Right cardiac atrium (tissue), 5 donors: ENCODE measurements around the gene NAAA. TPM values are rescaled to one million over a fixed set of nuclear protein-coding genes. Genes with fewer than 3 reads are reported as not detected.
"Not testable (repeated sequence)": the region's sequence is repeated elsewhere in the genome, so short reads cannot be mapped to it uniquely, and the experiment has no call there.

Experiments
- ATAC-seq, 2 donors: fragments of 200-7000 bp; cut with Tn5 transposase; one replicate each; pipeline versions ENCODE4 v1.8.0 to v1.9.1; 2020; ENCODE audit warnings: moderate library complexity in 2 of 2, mild to moderate bottlenecking in 1 of 2
- DNase-seq, 3 donors: peaks; one replicate each; pipeline ENCODE4 v3.0.0-alpha.2; 2020
- H3K27ac ChIP-seq: one replicate; pipeline ENCODE4 v1.5.1; 2013; ENCODE audit warnings: mild to moderate bottlenecking, low read length, control low read depth, moderate library complexity
- H3K27me3 ChIP-seq: one replicate; pipeline ENCODE4 v1.6.1; 2013; ENCODE audit not compliant: control insufficient read depth, insufficient read depth
- H3K4me1 ChIP-seq: one replicate; pipeline ENCODE4 v1.6.1; 2013; ENCODE audit warnings: low read length; ENCODE audit not compliant: control insufficient read depth, insufficient read depth
- H3K4me3 ChIP-seq: one replicate; pipeline ENCODE4 v1.5.1; 2013; ENCODE audit warnings: low read length, control low read depth
- H3K9me3 ChIP-seq: one replicate; pipeline ENCODE4 v1.6.1; 2013; ENCODE audit warnings: low read length; ENCODE audit not compliant: control insufficient read depth
- WGBS: extraction: QIAGEN DNeasy Blood & Tissue Kit; methylation state at CpG from one replicate; pipeline ENCODE4 v1.1.7; 2013; 5-methylcytosine and 5-hydroxymethylcytosine counted together
- intact Hi-C, 4 donors: fragments of 100-400 bp; cut with DNase I; formaldehyde crosslinking; loops; one replicate each; pipeline versions ENCODE4 v1.11.0 to v1.14.0; 2022 to 2023
- long read RNA-seq, 4 donors: library from polyadenylated mRNA; unstranded; transcript quantifications; one replicate each; pipeline ENCODE4 v2.0.0, GENCODE V29; 2020 to 2021
- polyA plus RNA-seq: library from polyadenylated mRNA; stranded (reverse); fragments of 200-250 nt; gene quantifications from one replicate; pipeline ENCODE4 v1.2.3, GENCODE V29; 2013
- total RNA-seq, 4 donors: library from RNA; stranded (reverse); fragmentation: NEBNext Ultra II Directional; extraction: Animal tissue kit (Norgen Biotek cat#: 25700); gene quantifications; one replicate each; pipeline ENCODE4 v1.2.1, GENCODE V29; 2021
- donor health status: healthy with polysubstance abuse.
- donor health status: DM: no; HTN: yes; CAD: no.
- donor health status: DM: no; HTN: no; CAD: no.
- donor health status: DM: no; HTN: yes; CAD: no; lungs with severe emphysema.
- donor health status: DM: yes; HTN: yes; CAD: no.

NAAA gene
- 10 to 100 TPM; 15.3 to 18.4 (median 16.4) TPM for total RNA-seq
- polyA plus RNA-seq, result 12.7 TPM
- long read RNA-seq, donor 1, transcript NAAA-201 (11 exons, 1,900 nt), result major isoform, 10 of 34 reads
- long read RNA-seq, donor 1, partial matches to known transcripts, result 1 of 34 reads
- long read RNA-seq, donor 1, other reads (novel, unspliced or antisense), result 18 of 34 reads
- long read RNA-seq, donor 2, partial matches to known transcripts, result 0 of 13 reads
- long read RNA-seq, donor 2, other reads (novel, unspliced or antisense), result 7 of 13 reads
- long read RNA-seq, donor 3, transcript NAAA-201 (11 exons, 1,900 nt), result major isoform, 26 of 79 reads
- long read RNA-seq, donor 3, transcript NAAA-206 (9 exons, 1,300 nt), result minor isoform, 5 of 79 reads
- long read RNA-seq, donor 3, partial matches to known transcripts, result 4 of 79 reads
- long read RNA-seq, donor 3, other reads (novel, unspliced or antisense), result 39 of 79 reads
- long read RNA-seq, donor 4, partial matches to known transcripts, result 0 of 7 reads
- long read RNA-seq, donor 4, other reads (novel, unspliced or antisense), result 5 of 7 reads

DNA sequence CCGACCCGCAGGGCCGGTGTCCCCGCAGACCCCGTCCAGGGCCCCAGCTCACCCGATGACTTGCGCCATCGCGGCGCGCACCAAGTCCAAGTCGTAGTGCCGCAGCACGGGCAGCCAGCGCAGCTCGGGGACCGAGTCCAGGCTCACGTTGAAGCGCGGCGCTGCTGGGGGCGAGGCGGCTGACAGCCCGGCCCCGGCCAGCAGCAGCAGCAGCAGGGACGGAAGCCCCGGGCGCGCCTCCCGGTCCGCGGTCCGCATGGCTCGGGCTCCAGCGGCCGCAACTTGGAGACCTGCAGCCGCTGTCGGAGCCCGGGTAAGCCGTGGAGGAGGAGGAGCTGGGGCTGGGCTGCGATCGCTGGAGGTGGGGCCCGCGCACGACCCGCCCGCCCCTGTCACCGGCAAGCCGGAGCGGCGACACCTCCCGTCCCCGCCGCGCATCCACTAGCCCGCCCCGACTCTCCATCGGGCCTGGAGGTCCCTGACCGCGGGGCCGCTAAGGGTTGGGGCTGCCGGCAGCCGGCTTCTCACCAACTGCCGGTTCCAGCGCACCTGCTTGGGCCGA, at the start of gene NAAA:
NAAA (minus strand) TSS at position 322 of the 562 bp plus-strand sequence; CDS start at position 258, 64 bp downstream.
- intact Hi-C loops, result no loop called here
- whole genome bisulfite sequencing, result under 1% methylated on average over 66 of the region's 66 CpGs
- H3K4me1 ChIP-seq, result no peaks in the 10 kb centered on the region
- ATAC-seq (peak; percentile 94 to 96), DNase-seq (peak; percentile 75 to 92 (median 90))
- no peaks in the 10 kb centered on the region for H3K27me3 ChIP-seq
- peak within 1 kb of the TSS; percentile 14 for H3K27ac ChIP-seq
- no peaks in the 10 kb centered on the region for H3K9me3 ChIP-seq
- H3K4me3 ChIP-seq, result peak within 1 kb of the TSS; percentile 77

GRCh38 chr4:75989846-75990528, 49.2 kb upstream of the NAAA start:
- H3K4me3 ChIP-seq, result peak overlapping the region; percentile 88
- intact Hi-C loops, result no loop called here
- no peak overlapping the region for H3K27ac ChIP-seq
- WGBS, result 1% methylated on average over 20 of the region's 20 CpGs
- no peaks in the 10 kb centered on the region for H3K9me3 ChIP-seq
- peak in 1 of 2 donors; percentile 15 for ATAC-seq
- H3K27me3 ChIP-seq, result no peaks in the 10 kb centered on the region
- no peaks in the 10 kb centered on the region for H3K4me1 ChIP-seq
- DNase-seq, result no peak

DNA sequence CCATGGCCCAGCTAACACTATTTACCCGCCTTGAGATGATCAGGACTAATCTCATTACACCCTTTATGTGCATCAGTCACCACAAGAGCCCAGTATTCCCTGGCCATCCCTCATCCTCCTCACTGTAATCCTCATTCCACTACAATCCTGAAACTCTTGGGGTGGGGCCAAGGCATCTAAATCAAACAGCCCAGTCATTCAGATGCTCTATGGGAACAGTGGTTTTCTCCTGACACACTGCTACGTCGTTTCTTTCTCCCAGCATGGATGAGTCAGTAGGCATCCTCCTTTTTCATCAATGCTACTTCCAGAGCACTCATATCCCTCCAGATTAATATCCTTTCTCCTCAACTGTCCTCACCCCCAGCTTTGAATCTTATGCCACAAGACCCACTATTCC, 44.3 kb upstream of the NAAA start:
- H3K27ac ChIP-seq, result no peak overlapping the region
- no peak for DNase-seq
- no peak overlapping the region for H3K4me3 ChIP-seq
- no peaks in the 10 kb centered on the region for H3K4me1 ChIP-seq
- no peaks in the 10 kb centered on the region for H3K9me3 ChIP-seq
- no peaks in the 10 kb centered on the region for H3K27me3 ChIP-seq
- intact Hi-C loops, result no loop called here
- no peak for ATAC-seq
- WGBS, result 84% methylated on average over 3 of the region's 3 CpGs

DNA sequence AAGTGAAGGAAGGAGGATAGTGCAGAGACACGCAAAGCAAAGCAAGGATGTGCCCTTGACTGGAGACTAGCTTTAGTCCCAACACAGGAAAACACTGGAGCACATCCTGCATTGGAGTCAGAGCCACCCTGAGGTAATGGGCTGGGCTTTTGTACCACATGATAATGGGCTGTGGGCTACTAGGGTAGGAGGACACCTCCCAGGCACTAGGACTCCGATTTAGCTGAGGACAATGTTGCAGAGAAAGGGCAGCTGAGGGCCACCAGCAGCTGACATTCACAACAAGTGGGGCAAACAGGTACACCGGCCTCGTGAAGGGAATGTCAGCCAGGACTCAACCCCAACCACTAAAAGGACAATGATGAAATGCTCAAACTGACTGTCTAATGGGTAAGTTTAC, 39.8 kb upstream of the NAAA start:
- no peak overlapping the region for H3K4me3 ChIP-seq
- intact Hi-C loops, result no loop called here
- WGBS, result 78% methylated on average over 4 of the region's 4 CpGs

GRCh38 chr4:75976177-75976576, 35.4 kb upstream of the NAAA start:
- intact Hi-C loops, result loop anchor here in 1 of 4 donors (10.0 kb wide), 1 partner anchor 181 kb away; no protein-coding TSS in a partner anchor

More for the DNA sequence above, 39.8 kb upstream of the NAAA start:
- DNase-seq (no peak), ATAC-seq (no peak)
- H3K27ac ChIP-seq, result no peak overlapping the region
- no peaks in the 10 kb centered on the region for H3K4me1 ChIP-seq
- H3K27me3 ChIP-seq, result no peaks in the 10 kb centered on the region
- H3K9me3 ChIP-seq, result no peaks in the 10 kb centered on the region

DNA sequence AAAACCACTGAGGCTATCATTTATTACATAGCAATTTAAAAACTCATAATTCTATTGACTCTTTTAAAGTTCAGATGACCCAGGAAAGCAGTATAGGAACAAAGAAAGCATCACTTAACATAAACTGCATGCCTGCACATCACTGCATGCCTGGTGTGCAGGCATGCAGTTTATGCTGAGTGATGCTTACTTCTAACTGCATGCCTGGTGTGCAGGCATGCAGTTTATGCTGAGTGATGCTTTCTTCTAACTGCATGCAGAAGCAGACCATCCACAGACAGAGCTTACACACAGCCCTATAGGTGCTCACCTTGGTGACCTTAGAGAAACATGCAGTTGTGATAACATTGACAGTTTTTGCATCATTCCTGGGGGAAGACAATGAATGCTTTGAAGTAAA, 33.0 kb upstream of the NAAA start:
- H3K4me1 ChIP-seq, result no peaks in the 10 kb centered on the region
- intact Hi-C loops, result loop anchor here in 1 of 4 donors (10.0 kb wide), 1 partner anchor 179 kb away; no protein-coding TSS in a partner anchor
- H3K9me3 ChIP-seq, result no peaks in the 10 kb centered on the region
- ATAC-seq (no peak), DNase-seq (no peak)
- no peaks in the 10 kb centered on the region for H3K27me3 ChIP-seq
- no peak overlapping the region for H3K4me3 ChIP-seq
- no peak overlapping the region for H3K27ac ChIP-seq

More at GRCh38 chr4:75976177-75976576, 35.4 kb upstream of the NAAA start:
- H3K4me1 ChIP-seq, result no peaks in the 10 kb centered on the region
- DNase-seq (no peak), ATAC-seq (no peak)
- no peaks in the 10 kb centered on the region for H3K27me3 ChIP-seq
- 97% methylated on average over 2 of the region's 2 CpGs for WGBS
- no peaks in the 10 kb centered on the region for H3K9me3 ChIP-seq
- H3K27ac ChIP-seq, result no peak overlapping the region
- H3K4me3 ChIP-seq, result no peak overlapping the region

GRCh38 chr4:75968084-75968483, 27.3 kb upstream of the NAAA start:
- H3K27me3 ChIP-seq, result no peaks in the 10 kb centered on the region
- H3K9me3 ChIP-seq, result no peaks in the 10 kb centered on the region
- H3K4me3 ChIP-seq, result no peak overlapping the region
- DNase-seq (no peak), ATAC-seq (no peak)
- no peak overlapping the region for H3K27ac ChIP-seq
- intact Hi-C loops, result no loop called here
- no peaks in the 10 kb centered on the region for H3K4me1 ChIP-seq
- 85% methylated on average over 3 of the region's 3 CpGs for WGBS

DNA sequence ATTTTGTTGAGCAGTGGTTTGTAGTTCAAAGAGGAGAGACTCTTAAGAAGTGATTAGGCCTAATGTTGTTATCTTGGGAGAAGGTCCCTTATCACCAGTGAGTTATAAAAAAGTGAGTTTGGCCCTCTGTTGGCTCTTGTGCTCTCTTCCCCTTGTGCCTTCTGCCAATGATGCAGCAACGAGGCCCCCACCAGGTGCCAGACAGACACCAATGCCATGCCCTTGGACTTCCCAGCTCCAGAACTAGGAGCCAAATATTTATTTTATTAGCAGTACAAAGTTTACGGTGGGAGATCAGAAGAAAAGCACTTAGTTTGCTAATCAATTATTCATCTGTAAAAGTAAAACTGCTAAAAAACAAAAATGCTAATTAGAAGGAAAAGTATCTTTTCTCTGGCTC, 22.7 kb upstream of the NAAA start:
- Histone ChIP-seq H3K4me1 (no peaks in the 10 kb centered on the region), H3K4me3 (no peak overlapping the region), H3K27me3 (no peaks in the 10 kb centered on the region), H3K9me3 (no peaks in the 10 kb centered on the region), H3K27ac (no peak overlapping the region)
- WGBS, result 41% methylated on average over 2 of the region's 2 CpGs
- no peak for ATAC-seq
- no peak for DNase-seq
- intact Hi-C loops, result no loop called here

DNA sequence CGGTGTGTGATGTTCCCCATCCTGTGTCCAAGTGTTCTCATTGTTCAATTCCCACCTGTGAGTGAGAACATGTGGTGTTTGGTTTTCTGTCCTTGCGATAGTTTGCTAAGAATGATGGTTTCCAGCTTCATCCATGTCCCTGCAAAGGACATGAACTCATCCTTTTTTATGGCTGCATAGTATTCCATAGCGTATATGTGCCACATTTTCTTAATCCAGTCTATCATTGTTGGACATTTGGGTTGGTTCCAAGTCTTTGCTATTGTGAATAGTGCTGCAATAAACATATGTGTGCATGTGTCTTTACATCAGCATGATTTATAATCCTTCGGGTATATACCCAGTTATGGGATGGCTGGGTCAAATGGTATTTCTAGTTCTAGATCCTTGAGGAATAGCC, 21.3 kb upstream of the NAAA start:
- H3K4me3 ChIP-seq, ATAC-seq, H3K27ac ChIP-seq, H3K27me3 ChIP-seq, H3K9me3 ChIP-seq, DNase-seq, H3K4me1 ChIP-seq, intact Hi-C loops: not testable (repeated sequence)
- 89% methylated on average over 3 of the region's 4 CpGs for WGBS

- not testable (repeated sequence) for ATAC-seq, H3K27me3 ChIP-seq, H3K4me1 ChIP-seq, H3K4me3 ChIP-seq, H3K27ac ChIP-seq, H3K9me3 ChIP-seq, DNase-seq
- WGBS, result 93% methylated on average over 5 of the region's 7 CpGs
- intact Hi-C loops, result loop anchor here in 1 of 4 donors (10.0 kb wide), 1 partner anchor 154 kb away; no protein-coding TSS in a partner anchor
These were observed 17.7 kb upstream of the NAAA start for GRCh38 chr4:75958546-75958945.

DNA sequence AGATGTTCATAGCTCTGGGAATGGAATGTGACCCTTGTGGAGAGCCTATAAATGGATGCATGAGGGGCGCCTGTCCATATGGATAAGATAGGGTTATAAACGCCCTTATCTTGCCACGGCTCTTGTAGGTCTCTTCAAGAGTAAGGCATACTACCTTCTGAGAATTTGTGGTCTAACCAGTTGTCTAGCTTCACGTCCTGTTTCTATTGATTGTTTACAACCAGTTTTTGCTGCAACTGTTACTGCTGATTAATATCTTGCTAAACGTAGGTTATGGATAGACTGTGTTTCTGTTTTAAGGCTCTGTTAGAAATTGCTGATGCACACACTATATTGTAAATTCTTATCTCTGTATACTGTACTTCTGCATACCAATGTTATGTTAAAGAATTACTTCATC, 14.0 kb upstream of the NAAA start:
- not testable (repeated sequence) for DNase-seq

More for the DNA sequence above, 14.0 kb upstream of the NAAA start:
- intact Hi-C loops, result loop anchor here in 1 of 4 donors (10.0 kb wide), 1 partner anchor 150 kb away; no protein-coding TSS in a partner anchor
- WGBS, result 68% methylated on average over 5 of the region's 5 CpGs
- not testable (repeated sequence) for H3K9me3 ChIP-seq, H3K4me1 ChIP-seq, H3K27ac ChIP-seq, H3K4me3 ChIP-seq, ATAC-seq, H3K27me3 ChIP-seq
